A673 (cell line): ENCODE measurements around the gene VSIG10L.

Experiments
- EZH2 ChIP-seq: fragments of 200-600 bp; sonication (generic); IDR thresholded peaks from 2 replicates; pipeline ENCODE4 v1.6.1; 2017; ENCODE audit warnings: borderline replicate concordance, low read depth, mild to moderate bottlenecking, mixed read lengths, antibody characterized with exemption, low read length; ENCODE audit not compliant: poor library complexity, severe bottlenecking
- TF ChIP-seq, protein P1 (sequence below): fragments of 300-800, 200-600 bp; sonication (generic); conservative IDR thresholded peaks from 2 replicates; pipeline ENCODE4 v1.5.1; 2017; ENCODE audit warnings: low read depth, mild to moderate bottlenecking, antibody characterized with exemption, low read length, moderate library complexity, mixed read lengths

- TF ChIP-seq, protein P1, sequence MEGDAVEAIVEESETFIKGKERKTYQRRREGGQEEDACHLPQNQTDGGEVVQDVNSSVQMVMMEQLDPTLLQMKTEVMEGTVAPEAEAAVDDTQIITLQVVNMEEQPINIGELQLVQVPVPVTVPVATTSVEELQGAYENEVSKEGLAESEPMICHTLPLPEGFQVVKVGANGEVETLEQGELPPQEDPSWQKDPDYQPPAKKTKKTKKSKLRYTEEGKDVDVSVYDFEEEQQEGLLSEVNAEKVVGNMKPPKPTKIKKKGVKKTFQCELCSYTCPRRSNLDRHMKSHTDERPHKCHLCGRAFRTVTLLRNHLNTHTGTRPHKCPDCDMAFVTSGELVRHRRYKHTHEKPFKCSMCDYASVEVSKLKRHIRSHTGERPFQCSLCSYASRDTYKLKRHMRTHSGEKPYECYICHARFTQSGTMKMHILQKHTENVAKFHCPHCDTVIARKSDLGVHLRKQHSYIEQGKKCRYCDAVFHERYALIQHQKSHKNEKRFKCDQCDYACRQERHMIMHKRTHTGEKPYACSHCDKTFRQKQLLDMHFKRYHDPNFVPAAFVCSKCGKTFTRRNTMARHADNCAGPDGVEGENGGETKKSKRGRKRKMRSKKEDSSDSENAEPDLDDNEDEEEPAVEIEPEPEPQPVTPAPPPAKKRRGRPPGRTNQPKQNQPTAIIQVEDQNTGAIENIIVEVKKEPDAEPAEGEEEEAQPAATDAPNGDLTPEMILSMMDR, result no peak
- TF ChIP-seq EZH2, result no peak
Observed at GRCh38 chr19:51380379-51380778, 38.4 kb upstream of the VSIG10L start.
